Measurements from ENCODE around the gene PLXNA4. TPM values are rescaled to one million over a fixed set of nuclear protein-coding genes. Genes with fewer than 3 reads are reported as not detected.

PLXNA4 gene
- total RNA-seq, 2 experiments from 2014 or later, result 0.18 to 0.70 TPM

- CTCF ChIA-PET, result interaction anchor here (1.0 kb wide), 1 partner anchor 14 kb away, joined by 3 read pairs; no protein-coding TSS in a partner anchor
- intact Hi-C loops (cut with micrococcal nuclease), result no loop called here
- H3K27me3 Mint-ChIP-seq, result no peaks in the 10 kb centered on the region
Observed at GRCh38 chr7:132402751-132403245, 173.5 kb downstream of the PLXNA4 start.

GRCh38 chr7:132402096-132402495 lies 174.2 kb downstream of the PLXNA4 start:
- no peak overlapping the region for H3K27ac Mint-ChIP-seq
- POLR2A ChIA-PET, result no interaction called here
- no peaks in the 10 kb centered on the region for H3K36me3 Mint-ChIP-seq (ENCODE audit: low read depth)
- no peaks in the 10 kb centered on the region for H3K4me1 Mint-ChIP-seq (ENCODE audit: low read depth)
- H3K9me3 Mint-ChIP-seq, result peaks cover 4% of the 10 kb centered on the region
- DNase-seq (no peak), ATAC-seq (no peak)
- no peak overlapping the region for H3K4me3 Mint-ChIP-seq
- no peaks in the 10 kb centered on the region for H3K27me3 Mint-ChIP-seq
- CTCF ChIA-PET, result interaction anchor here (1.0 to 2.7 kb wide), 2 partner anchors 14 to 179 kb away, joined by 3 to 13 read pairs; no protein-coding TSS in a partner anchor
- intact Hi-C loops (cut with micrococcal nuclease), result no loop called here
- TF ChIP-seq CTCF (IDR thresholded peaks at IDR 0.05), result no peak

More at GRCh38 chr7:132402751-132403245, 173.5 kb downstream of the PLXNA4 start:
- Mint-ChIP-seq H3K27ac (no peak overlapping the region), H3K9me3 (peaks cover 4% of the 10 kb centered on the region), H3K4me3 (no peak overlapping the region), H3K36me3 (ENCODE audit: low read depth) (no peaks in the 10 kb centered on the region), H3K4me1 (ENCODE audit: low read depth) (no peaks in the 10 kb centered on the region)
- no peak for TF ChIP-seq CTCF (IDR thresholded peaks at IDR 0.05)
- no peak for ATAC-seq
- POLR2A ChIA-PET, result no interaction called here
- DNase-seq, result no peak

GRCh38 chr7:132400561-132401142 lies 175.6 kb downstream of the PLXNA4 start:
- no peak for TF ChIP-seq CTCF (IDR thresholded peaks at IDR 0.05)
- DNase-seq (no peak), ATAC-seq (no peak)
- Mint-ChIP-seq H3K36me3 (ENCODE audit: low read depth) (no peaks in the 10 kb centered on the region), H3K27me3 (no peaks in the 10 kb centered on the region), H3K4me1 (ENCODE audit: low read depth) (no peaks in the 10 kb centered on the region), H3K4me3 (no peak overlapping the region), H3K9me3 (peaks cover 4% of the 10 kb centered on the region), H3K27ac (no peak overlapping the region)
- ChIA-PET CTCF (interaction anchor here (2.7 kb wide), 1 partner anchor 180 kb away, joined by 13 read pairs; no protein-coding TSS in a partner anchor), POLR2A (no interaction called here)
- intact Hi-C loops (cut with micrococcal nuclease), result no loop called here

DNA sequence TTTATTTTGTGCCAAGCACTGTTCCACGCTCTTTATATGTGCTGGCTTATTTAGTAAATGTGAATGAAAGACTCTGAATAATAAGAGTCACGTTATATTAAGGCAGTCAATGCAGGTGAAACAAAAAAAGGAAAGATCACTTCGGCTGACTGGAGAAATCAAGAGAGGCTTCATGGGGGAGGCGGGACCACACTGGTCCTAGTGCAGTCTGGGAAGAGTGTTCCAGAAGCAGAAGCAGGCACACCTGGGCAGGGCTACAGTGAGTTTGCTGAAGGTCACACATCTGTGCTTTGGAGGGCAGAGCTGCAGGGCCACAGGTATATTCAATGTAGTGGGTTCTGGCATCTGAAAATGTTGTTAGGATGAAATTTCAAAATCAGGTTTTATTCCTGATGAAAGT lies 176.9 kb downstream of the PLXNA4 start:
- Mint-ChIP-seq H3K4me3 (no peak overlapping the region), H3K27ac (no peak overlapping the region), H3K9me3 (peaks cover 4% of the 10 kb centered on the region), H3K27me3 (no peaks in the 10 kb centered on the region), H3K36me3 (ENCODE audit: low read depth) (no peaks in the 10 kb centered on the region), H3K4me1 (ENCODE audit: low read depth) (no peaks in the 10 kb centered on the region)
- intact Hi-C loops (cut with micrococcal nuclease), result no loop called here
- ChIA-PET POLR2A (interaction anchor here (0.7 kb wide), 1 partner anchor 1454 kb away, joined by 3 read pairs; no protein-coding TSS in a partner anchor), CTCF (no interaction called here)
- no peak for DNase-seq
- ATAC-seq, result no peak
- no peak for TF ChIP-seq CTCF (IDR thresholded peaks at IDR 0.05)

DNA sequence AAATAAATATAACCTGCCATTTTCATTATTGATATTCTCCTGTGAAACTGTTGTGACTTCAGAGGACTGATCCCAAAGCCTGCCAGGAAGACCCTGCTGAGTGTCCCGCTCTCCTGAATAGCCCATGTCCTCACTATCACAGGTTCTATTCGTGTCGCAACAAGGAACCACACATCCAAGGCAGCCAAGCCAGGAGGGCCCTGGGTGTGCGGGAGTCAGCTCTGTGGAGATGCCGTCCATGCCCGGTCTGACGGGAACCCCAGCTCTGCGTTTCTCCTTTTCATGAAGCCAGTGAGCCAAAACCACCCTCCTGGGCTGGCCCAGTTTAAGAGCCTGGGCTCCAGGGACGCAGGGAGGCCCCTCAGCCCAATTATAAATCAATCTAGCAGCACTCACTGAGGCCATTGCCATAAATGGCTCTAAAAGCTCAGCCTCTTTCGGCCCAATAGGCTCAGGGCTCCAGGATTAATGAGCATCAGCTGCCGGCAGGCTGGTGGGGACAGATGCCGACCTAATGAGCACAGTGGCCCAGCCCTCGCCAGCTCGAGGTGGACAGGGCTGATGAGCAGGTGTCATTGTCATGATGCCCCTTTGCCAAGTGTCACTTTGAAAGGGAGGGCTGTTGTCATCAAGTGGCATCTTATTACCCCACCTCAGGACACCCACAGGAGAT lies 177.9 kb downstream of the PLXNA4 start:
- CTCF ChIA-PET, result interaction anchor here (1.5 to 8.4 kb wide), 3 partner anchors 78 to 261 kb away, joined by 3 to 117 read pairs (median 4); no protein-coding TSS in a partner anchor
- intact Hi-C loops (cut with micrococcal nuclease), result no loop called here
- TF ChIP-seq CTCF (IDR thresholded peaks at IDR 0.05), result no peak
- Mint-ChIP-seq H3K36me3 (ENCODE audit: low read depth) (no peaks in the 10 kb centered on the region), H3K4me1 (ENCODE audit: low read depth) (no peaks in the 10 kb centered on the region), H3K4me3 (no peak overlapping the region), H3K27ac (no peak overlapping the region), H3K27me3 (no peaks in the 10 kb centered on the region), H3K9me3 (peaks cover 4% of the 10 kb centered on the region)
- DNase-seq, result no peak
- no peak for ATAC-seq
- POLR2A ChIA-PET, result no interaction called here

All from activated CD8-positive, alpha-beta T cell treated with anti-CD3 and anti-CD28 coated beads for 36 hours (primary cell).